Fibroblast of the conjunctiva (primary cell): ENCODE data around the gene CHRM2.
"Not testable (repeated sequence)": the region's sequence is repeated elsewhere in the genome, so short reads cannot be mapped to it uniquely, and the experiment has no call there.

Experiments
- DNase-seq: peaks from one replicate; pipeline ENCODE4 v3.0.0-alpha.2; 2010; ENCODE audit warnings: low read depth

Gene CHRM2

DNA sequence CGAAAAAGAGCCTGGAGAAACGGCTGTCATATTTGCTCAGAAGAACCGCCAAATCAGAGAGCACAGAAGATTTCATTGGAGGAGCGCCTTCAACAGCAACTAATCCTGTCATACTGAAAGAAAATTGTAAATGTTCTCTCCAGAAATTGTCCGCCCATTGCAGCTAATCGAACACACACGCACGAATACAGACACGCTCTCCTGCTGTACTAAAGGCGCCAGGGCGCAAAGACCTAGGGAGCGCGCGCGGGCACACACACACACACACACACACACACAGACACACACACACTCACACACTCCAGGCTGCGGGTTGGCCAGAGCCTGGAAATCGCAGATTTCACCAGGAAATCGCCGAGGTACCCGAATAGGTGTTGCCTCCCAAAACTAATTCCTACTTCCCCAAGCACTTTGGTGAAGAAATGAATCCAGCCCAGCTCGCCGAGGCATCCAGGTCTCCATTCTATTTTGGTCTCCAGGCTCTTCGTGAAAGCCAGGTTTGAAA lies at the start of gene CHRM2:
Gene CHRM2 (plus strand): TSS at position 157 of the 505 bp plus-strand sequence. CDS start 146,214 bp downstream, outside the sequence.
- no peak for DNase-seq

DNA sequence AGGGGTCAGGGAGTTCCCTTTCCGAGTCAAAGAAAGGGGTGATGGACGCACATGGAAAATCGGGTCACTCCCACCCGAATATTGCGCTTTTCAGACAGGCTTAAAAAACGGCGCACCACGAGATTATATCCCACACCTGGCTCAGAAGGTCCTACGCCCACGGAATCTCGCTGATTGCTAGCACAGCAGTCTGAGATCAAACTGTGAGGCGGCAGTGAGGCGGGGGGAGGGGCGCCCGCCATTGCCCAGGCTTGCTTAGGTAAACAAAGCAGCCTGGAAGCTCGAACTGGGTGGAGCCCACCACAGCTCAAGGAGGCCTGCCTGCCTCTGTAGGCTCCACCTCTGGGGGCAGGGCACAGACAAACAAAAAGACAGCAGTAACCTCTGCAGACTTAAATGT lies 37.1 kb upstream of the CHRM2 start:
- DNase-seq, result not testable (repeated sequence)

DNA sequence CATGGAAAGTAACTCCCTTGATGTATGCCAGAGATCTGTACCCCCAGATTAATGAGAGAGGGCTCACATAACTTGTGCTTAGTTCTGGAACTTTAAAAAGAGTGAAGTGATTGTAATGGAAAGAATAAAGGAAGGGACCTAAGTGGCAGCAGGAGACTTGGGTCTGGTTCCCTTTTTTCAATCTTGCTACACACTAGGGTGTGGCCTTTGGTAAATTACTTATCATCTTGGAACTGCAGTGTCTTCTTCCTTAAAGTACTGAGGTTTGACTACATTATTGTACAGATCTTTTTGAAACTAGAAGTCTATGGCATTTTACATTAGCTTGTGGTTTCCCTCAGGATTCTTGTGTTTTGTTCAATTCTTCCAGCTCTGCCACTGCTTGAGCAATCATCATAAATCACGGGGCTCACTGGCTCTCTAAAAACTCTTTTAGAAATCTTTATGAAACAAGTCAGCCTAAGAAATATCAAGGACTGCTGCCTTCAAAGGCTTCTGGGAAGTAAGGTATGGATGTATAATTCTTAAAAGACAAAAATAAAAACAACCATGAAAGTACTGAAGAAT lies 22.5 kb upstream of the CHRM2 start:
- no peak for DNase-seq

DNA sequence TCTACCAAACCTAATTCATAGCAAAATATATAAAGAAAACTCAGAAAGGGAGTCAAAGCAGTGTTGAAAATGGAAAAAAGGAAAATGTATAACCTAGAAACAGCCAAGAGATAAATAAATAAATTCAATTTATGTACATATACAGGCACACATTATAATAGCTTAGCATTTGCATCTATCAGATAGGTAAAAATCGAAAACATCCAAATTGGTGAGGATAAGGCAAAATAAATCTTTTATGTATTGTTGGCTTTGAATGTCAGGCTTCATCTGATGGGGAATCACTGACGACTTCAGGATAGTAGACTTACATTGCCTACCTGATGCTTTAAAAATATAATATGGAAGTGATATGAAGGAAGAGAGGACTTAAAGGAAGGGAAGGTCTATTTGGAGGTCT lies 20.6 kb upstream of the CHRM2 start:
- DNase-seq, result no peak

DNA sequence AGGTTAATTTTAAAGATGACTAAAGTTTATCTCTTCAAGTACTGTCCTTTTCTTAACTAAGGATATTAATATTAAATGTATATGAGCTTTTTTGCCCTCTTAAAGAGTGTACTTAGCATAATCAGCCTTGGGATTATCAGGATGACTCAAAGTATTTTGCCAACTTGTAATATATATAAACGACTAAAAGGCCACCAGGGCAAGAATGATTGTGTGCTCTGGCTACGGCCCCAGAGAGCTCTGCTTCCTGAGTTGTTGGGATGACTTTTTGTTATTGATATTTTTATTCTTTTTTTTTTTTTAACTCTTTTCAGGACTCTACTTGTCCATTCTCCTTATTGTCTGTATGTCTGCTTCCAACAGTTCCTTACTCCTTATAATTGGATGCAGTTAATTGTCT lies 14.8 kb upstream of the CHRM2 start:
- DNase-seq, result no peak

DNA sequence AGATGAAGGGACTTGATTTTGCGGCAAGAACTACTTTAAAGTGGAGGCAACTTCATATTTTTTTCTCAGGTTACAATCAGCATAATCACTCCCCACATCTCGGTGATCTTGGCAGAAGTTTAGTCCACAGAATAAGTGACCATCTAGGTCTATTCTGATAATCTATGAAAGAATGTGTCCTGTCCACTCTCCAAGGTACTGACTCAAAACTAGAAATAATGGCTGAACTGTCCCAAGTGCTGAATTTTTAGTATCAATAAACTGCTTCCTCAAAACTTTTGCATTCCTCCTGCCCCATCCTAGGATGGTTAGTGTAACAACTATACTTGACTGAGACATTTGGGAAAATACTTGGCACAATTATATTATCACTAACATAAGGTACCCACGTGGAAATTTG lies 10.9 kb upstream of the CHRM2 start:
- no peak for DNase-seq

DNA sequence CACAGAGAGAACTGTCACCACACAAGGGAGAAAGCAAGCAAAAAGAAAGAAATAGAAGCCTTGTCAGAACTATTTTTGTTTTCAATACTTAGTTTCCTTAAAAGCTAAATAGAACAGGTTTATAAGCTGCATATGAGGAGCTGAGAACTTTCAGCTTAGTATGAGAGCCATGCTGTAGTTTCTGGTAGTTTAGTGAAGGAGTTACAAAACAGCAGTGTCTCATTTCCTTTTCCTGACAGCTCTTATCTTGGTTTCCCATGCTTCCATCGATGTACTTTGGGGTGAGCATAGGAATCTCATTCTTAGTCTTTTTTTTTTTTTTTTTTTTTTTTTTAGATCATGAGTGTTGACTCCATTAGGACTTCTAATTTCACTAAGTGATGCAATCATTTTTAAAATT lies 8.6 kb upstream of the CHRM2 start:
- DNase-seq, result no peak

DNA sequence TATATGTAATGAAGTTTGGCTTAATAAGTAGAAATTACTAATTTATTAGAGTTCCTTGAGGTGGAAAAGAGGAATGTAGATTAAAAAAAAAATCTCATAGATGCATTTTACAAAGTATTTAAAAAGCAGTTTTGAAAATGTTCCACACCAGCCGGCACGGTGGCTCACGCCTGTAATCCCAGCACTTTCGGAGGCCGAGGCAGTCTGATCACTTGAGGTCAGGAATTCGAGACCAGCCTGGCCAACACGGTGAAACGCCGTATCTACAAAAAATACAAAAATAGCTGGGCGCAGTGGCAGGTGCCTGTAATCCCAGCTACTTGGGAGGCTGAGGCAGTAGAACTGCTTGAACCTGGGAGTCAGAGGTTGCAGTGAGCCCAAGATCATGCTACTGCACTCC lies 3.2 kb upstream of the CHRM2 start:
- no peak for DNase-seq

DNA sequence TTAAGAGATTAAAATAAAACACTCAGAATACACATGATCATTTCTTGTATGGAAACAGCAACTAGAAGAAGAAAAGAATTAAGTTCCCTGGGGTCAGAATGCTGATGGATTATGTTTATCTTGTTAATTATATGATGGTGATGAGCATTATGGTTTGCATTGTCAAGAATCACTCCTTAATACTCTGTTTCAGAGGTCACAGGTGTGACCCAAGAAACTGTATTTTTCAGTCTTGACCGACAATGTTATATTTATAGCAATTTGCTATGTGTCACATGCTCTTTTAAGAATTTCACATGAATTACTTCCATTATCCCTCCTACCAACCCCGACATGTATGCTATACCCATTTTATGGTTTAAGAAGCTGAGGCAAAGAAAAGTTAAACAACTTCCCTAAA lies 2.7 kb upstream of the CHRM2 start:
- DNase-seq, result no peak

DNA sequence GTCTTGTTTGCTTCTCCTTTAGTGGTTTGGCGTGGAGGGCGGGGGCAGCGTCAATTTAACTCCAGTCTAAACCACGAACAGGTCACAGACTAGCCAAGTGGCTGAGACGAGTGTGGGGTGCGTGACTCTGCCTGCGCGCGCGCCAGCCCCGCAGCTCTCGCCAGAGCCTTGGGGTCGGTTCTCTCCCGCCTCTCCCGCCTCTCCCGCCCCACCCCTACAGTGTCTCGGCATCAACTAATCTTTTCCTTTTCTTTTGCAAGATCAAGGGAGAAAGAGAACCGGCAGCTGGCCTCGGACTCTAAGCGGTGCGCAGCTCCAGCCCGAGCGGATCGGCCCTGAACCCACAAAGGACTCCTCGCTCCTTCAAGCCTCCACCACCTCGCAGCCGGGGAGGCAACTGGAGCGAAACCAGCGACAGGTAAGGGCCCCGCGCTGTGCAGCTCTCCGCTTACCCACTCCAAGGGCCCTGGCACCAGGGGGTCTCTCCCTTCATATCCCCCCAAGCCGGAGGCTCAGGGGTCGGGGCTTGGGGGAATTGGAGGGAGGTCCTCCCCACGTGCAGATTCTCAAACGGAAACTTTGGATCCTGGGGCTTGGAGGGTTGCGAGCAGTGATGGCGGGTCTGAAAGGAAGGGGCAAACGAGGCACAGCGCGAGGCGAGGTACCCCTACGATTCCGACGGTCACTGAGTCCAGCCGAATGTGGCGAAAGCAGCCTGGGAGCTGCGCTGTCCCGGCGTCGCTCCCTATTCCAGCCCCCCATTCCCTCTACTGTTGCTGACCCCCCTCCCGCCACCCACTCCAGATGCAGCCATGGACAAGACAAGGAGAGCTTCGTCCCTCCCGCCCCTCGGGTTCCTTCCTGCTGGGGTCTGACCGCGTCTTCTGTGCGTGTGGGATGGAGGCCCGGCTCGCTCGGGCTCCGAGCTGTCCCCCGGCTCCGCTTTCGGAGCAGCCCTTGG lies 829 bp downstream of the CHRM2 start:
- DNase-seq, result no peak

DNA sequence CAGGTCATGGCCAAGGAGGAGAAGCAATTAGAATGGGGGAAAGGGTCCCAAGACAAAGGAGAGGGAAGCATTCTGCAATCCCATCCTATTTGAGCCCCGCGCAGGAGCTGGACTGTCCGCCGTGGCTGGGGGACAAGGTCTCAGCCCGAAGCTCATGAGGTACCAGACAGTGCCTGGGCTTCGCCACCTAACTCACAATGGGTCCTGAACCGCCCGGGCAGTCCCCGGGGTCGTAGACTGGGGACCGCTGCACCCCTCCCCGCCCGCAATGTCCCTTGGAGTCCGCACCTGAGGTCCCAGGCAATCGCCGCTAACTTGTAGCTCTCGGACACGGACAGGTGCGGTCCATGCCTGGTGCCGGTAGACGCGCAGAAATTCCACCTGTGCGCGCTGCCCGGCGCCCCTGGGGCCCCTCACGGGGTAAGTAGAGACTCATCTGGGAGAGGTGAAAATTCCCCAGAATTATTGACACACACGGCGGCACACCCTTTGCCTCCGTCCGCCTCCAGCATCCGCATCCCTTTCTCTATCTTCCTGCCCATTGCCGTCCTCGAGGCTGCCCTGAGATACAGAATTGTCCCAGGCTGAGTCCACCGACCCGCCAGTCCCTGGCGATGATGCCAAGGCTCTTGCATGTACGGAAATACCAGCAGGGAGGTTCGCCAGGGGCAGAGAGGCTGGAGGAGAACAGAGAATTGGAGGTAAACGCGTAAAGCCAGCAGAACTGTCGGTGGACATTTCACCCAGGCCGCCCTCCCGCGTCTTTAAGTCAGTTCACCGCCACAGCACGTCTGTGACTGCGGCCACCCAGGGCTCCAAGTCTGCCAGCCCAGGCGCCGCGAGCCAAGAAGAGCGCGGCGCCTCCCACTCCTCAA lies 1.8 kb downstream of the CHRM2 start:
- DNase-seq, result no peak

DNA sequence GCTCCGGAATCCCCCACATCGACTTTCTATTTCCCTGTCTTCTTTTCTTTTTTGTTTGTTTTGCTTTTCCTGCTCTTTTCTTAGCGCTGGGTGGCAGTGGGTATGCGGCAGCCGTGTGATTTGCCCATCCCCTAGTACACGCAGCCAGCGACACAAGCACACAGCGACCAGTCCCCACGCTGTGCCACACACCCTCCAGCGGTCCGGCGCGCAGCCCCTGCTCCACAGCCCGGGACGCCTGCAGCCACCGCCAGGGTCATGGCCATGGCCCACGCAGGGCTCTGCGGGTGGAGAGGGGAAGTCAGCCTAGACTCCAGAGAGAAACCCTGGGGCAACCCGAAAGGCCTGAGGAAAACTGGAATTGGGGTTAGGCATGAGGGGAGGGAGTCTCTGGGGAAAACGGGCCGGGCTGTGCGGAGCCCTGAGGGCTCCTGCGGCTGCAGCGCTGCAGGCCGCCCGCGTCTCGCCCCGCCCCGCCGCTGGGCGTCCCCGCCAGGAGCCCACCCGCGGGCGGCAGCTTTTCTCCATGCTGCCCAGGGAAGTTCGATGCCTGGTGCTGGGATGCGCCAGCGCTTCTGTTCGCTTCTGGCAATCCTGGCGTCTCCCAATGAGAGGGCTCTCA lies 2.5 kb downstream of the CHRM2 start:
- DNase-seq, result no peak

DNA sequence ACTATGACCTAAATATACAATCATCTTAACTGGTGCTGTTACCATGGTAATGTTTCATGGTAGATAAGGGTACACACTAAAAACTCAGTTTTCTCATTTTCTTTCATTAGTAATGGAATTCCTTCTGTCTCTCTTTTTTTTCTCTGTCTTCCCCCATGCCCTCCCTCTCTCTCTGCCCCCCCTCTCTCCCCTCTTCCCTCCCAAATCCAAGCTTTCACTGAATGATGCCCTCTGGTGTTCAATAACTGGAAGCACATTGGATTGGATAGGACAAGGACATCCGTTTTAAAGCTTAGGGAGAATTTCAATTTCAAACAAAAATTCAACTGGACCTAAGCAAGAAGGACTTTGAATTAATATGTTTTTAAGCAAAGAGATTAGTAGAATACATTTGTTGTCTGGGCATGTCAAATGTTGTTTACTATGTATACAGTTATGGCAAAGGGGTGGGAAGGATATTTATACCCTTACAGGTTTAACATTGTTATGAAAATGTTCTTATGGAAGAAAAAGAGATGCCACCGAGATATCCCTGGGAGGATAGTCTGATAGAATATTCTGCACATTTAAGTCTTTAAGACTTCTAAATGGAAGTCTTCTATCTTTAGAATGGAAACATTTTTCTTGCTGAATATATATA lies 6.1 kb downstream of the CHRM2 start:
- no peak for DNase-seq

DNA sequence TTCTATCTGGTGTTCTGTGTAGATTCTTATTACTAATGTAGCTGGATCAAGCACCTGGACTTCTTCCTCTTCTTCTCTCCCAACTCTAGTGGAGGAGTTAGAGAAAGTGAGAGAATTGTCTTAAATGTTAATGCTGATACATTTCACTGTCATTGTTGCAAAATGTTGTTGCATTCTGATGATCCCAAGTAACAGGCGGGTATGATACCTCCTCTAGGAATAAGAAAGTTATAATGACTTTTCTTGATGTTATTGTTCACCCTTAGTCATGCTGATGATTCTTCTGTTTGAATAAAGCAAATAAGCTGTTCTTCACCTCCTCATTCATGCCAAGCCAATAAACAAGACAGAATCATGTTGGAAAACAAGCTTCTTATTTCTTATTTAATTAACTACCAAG lies 9.1 kb downstream of the CHRM2 start:
- DNase-seq, result no peak

DNA sequence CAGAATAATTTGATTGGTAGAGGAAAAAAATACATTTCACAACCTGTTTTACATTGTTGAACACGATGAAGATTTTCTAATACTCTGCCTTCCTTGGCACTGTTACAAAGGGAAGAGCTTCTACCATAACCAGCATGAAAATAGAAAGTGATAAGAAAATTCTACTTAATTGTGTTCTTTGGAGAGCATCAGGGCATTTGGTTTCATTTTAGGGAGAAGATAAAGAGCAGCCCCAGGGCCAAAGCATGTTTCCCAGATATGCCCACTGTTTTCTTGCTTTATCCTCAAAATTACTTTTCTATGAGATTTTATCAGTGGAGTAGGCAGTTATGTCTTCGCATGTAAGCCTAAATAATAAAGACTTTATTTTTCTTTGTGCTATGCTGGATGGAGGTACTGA lies 9.5 kb downstream of the CHRM2 start:
- DNase-seq, result no peak

DNA sequence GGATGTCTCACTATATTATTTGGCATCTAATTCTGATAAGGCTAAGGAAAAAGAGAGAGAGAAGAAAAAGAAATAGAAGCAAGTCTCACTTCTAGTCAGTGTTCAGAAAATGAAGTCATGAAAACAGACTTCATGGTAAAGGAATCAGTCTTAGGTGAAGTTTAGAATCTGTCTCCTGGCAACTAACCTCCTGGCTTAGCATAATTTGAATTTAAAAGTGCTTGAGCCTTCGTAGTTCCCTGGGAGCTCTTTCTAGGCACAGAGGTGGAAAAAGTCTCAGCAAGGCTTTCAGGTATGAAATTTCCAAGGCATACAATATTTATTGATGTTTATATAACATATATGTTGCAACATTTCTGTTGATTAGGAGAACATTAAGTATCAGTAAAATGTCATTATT lies 10.4 kb downstream of the CHRM2 start:
- no peak for DNase-seq

DNA sequence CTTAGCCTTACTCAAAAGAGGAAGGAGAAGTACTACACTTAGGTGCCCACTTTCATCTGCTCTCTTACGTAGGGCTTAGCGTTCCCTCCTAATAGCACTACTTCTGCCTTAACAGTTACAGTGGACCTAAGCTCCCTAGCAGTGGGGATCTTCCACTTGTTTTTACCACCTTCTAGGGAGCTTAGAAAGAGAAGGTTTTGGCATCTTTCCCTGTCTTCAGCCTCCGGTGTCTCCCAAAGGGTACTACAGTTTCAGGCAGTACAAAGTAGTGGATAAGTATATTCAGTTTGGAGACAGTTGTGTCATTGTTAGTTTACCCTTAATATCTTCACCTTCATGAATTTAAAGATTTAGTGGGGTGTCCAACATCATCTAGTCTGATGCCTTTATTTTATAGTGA lies 14.6 kb downstream of the CHRM2 start:
- no peak for DNase-seq

DNA sequence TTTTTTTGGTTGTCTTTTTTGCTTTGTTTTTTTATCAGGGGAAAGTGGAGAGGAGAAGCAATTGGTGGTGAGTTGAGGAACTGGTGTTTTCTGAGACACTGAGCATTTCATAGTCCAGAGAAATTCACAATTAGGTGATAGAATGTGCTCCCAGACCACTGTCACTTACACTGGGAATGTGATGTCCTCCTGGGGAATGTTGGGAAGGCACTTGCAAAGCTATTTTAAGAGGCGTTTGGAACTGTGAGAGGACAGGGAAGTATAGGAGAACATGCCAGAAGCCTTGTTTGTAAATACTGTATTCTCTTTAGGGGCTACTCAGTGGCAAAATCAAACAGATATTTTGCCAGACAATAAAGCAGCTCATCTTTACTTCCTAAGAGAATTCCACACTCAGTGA lies 16.0 kb downstream of the CHRM2 start:
- no peak for DNase-seq

DNA sequence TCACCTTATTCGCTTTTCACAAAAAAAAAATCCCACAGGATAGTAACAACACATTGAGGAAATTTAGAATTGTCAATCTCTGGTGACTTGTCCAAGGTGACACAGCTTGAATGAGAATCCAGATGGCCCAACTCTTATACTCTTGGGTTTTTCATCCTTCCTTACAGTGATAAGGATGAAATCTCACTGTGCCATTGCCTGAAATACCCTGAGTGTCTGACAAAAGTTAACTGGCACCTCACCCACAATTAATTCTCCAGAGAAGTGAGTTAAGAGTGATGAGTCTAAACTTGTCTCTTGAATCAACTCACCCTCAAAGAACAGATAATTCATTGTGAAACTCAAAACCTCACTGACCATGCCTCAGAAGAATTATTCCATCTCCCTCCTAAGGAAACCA lies 18.9 kb downstream of the CHRM2 start:
- no peak for DNase-seq

DNA sequence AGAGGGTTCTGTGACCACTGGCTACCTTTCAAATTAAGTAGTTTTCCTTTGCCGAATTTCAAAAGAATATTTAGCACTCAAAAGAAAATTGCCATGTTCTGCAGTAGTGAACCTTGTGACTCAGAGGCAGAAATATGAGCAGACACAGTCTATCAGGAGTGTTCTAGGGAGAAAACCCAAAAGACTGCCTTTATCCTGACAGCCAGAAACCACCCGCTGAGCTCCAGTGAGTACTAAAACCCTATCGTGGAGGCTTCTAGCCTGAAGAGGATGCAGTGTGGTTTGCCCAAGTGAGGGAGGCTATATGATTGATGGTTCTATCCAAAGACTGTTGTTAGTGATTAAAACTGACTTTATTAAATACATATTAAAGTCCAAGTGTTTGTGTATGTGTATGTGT lies 21.9 kb downstream of the CHRM2 start:
- no peak for DNase-seq

DNA sequence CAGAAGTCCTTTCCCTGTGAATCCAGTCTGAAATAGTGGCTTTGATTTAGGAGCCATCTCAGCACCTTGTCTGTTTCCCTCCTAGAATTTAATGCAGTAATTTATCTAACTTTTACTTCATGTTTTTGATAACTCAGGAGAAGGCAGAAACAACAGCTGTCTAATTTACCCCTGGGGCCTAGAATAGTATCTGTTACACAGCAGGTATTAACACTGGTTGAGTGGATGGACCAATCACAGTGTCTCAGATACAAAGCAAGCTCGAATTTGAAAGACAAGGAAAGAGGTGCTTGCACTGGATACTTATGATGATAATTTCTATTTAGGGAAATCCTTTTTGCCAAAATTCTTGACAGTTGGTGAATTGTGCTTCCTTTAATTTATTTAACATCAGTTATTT lies 23.4 kb downstream of the CHRM2 start:
- DNase-seq, result no peak

DNA sequence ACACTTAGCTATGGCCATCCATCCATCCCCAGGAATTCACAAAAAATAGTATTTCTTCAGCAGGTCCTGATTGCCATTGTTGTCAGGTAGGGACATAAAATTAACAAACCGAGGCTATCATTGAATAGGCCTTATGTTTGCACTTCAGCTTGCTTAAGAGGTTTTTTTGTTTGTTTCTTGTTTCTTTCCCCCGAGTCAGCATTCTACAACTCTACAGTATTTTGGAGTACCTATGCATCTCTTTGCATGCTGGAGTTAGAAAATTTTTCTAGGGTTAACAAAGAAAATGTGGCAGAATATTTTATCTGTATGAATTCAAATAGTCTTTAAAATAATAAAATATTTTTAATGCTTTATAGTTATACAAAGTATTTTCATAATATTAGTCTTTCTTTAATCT lies 26.3 kb downstream of the CHRM2 start:
- no peak for DNase-seq
